Aorta (tissue), 5 donors: Measurements from ENCODE around the gene LPCAT2. TPM values are rescaled to one million over a fixed set of nuclear protein-coding genes. Genes with fewer than 3 reads are reported as not detected.
A peak's percentile ranks its signal among the peaks of the same experiment; 100 is the strongest.

Experiments
- ATAC-seq: fragments of 200-7000 bp; cut with Tn5 transposase; one replicate; pipeline ENCODE4 v1.9.1; 2022; ENCODE audit warnings: moderate library complexity; ENCODE audit not compliant: low FRiP score
- DNase-seq, 2 donors: peaks; one replicate each; pipeline ENCODE4 v3.0.0-alpha.2; 2020
- H3K27ac ChIP-seq, 2 donors: one replicate each; pipeline ENCODE4 v1.5.1; 2013; ENCODE audit warnings: low read length in 2 of 2, mild to moderate bottlenecking in 2 of 2, moderate library complexity in 2 of 2, control low read depth in 1 of 2, inconsistent platforms in 1 of 2, low read depth in 1 of 2
- H3K27me3 ChIP-seq, 2 donors: one replicate each; pipeline ENCODE4 v1.6.1; 2013; ENCODE audit warnings: control low read depth in 1 of 2, low read length in 1 of 2, mild to moderate bottlenecking in 1 of 2, moderate library complexity in 1 of 2; ENCODE audit not compliant: insufficient read depth in 2 of 2, control insufficient read depth in 1 of 2
- H3K36me3 ChIP-seq, 2 donors: one replicate each; pipeline ENCODE4 v1.6.1; 2013; ENCODE audit warnings: control low read depth in 1 of 2, low read length in 1 of 2, mild to moderate bottlenecking in 1 of 2; ENCODE audit not compliant: insufficient read depth in 2 of 2, control insufficient read depth in 1 of 2
- H3K4me1 ChIP-seq, 2 donors: one replicate each; pipeline ENCODE4 v1.6.1; 2013; ENCODE audit warnings: low read length in 2 of 2, control low read depth in 1 of 2, mild to moderate bottlenecking in 1 of 2, moderate library complexity in 1 of 2; ENCODE audit not compliant: insufficient read depth in 2 of 2, control insufficient read depth in 1 of 2
- H3K4me3 ChIP-seq, 2 donors: one replicate each; pipeline ENCODE4 v1.5.1; 2013; ENCODE audit warnings: low read length in 2 of 2, control low read depth in 1 of 2, mild to moderate bottlenecking in 1 of 2
- H3K9me3 ChIP-seq: one replicate; pipeline ENCODE4 v1.6.1; 2013; ENCODE audit warnings: mild to moderate bottlenecking, low read length; ENCODE audit not compliant: control insufficient read depth
- WGBS, 2 donors: extraction: QIAGEN DNeasy Blood & Tissue Kit; methylation state at CpG; one replicate each; pipeline ENCODE4 v1.1.7; 2013; 5-methylcytosine and 5-hydroxymethylcytosine counted together
- intact Hi-C, 2 donors: fragments of 100-400 bp; cut with DNase I; formaldehyde crosslinking; loops; one replicate each; pipeline versions ENCODE4 v1.14.2 to v1.15.0; 2022
- polyA plus RNA-seq, 2 donors: library from polyadenylated mRNA; stranded (reverse); fragments of 200-250 nt; gene quantifications; one replicate each; pipeline ENCODE4 v1.2.3, GENCODE V29; 2013
- total RNA-seq, 2 donors: library from RNA; stranded (reverse); fragmentation: NEBNext Ultra II Directional; extraction: Animal tissue kit (Norgen Biotek cat#: 25700); gene quantifications; one replicate each; pipeline ENCODE4 v1.2.1, GENCODE V29; 2021
- donor health status: healthy with polysubstance abuse.
- donor health status: Bipolar disorder and iron deficiency.
- donor health status: DM: no; HTN: no; CAD: no.
- donor health status: DM: no; HTN: no; CAD: no.
- donor health status: DM: yes; HTN: yes; CAD: no.

LPCAT2 gene
- total and polyA plus RNA-seq, 4 donors, result 14.8 to 36.6 (median 17.4) TPM

- no peaks in the 10 kb centered on the region for H3K27me3 ChIP-seq
- ATAC-seq, result no peak
- WGBS, 2 donors, result 90 to 94% methylated on average over 5 of the region's 5 CpGs
- intact Hi-C loops, result loop anchor here in 1 of 2 donors (5.0 kb wide), 1 partner anchor 40 kb away; no protein-coding TSS in a partner anchor
- no peak overlapping the region for H3K27ac ChIP-seq
- DNase-seq, result no peak
- no peak overlapping the region for H3K4me3 ChIP-seq
- no peaks in the 10 kb centered on the region for H3K9me3 ChIP-seq
- peaks cover 0 to 2% of the 10 kb centered on the region in 2 donors for H3K4me1 ChIP-seq
- peaks cover 0 to 2% of the 10 kb centered on the region in 2 donors for H3K36me3 ChIP-seq
These were observed 11.3 kb upstream of the LPCAT2 start for GRCh38 chr16:55497558-55497957.

- no peaks in the 10 kb centered on the region for H3K27me3 ChIP-seq
- no peak overlapping the region for H3K4me3 ChIP-seq
- DNase-seq (no peak), ATAC-seq (no peak)
- no peaks in the 10 kb centered on the region for H3K9me3 ChIP-seq
- peaks cover 0 to 2% of the 10 kb centered on the region in 2 donors for H3K36me3 ChIP-seq
- H3K27ac ChIP-seq, result no peak overlapping the region
- peaks cover 0 to 2% of the 10 kb centered on the region in 2 donors for H3K4me1 ChIP-seq
- 73 to 82% methylated on average over 6 of the region's 6 CpGs for WGBS, 2 donors
- intact Hi-C loops, result loop anchor here in 1 of 2 donors (5.0 kb wide), 1 partner anchor 39 kb away; no protein-coding TSS in a partner anchor
These were observed 10.8 kb upstream of the LPCAT2 start for GRCh38 chr16:55498101-55498500.

GRCh38 chr16:55499281-55499680, 9.6 kb upstream of the LPCAT2 start:
- Histone ChIP-seq H3K27me3 (no peaks in the 10 kb centered on the region), H3K4me1 (peaks cover 0 to 2% of the 10 kb centered on the region in 2 donors), H3K36me3 (no peaks in the 10 kb centered on the region), H3K9me3 (no peaks in the 10 kb centered on the region), H3K4me3 (no peak overlapping the region), H3K27ac (peak overlapping the region in 1 of 2 donors; percentile 39)
- intact Hi-C loops, result loop anchor here in 1 of 2 donors (5.0 kb wide), 1 partner anchor 38 kb away; no protein-coding TSS in a partner anchor
- DNase-seq (no peak), ATAC-seq (no peak)
- WGBS, 2 donors, result 56 to 57% methylated on average over 3 of the region's 3 CpGs

GRCh38 chr16:55499951-55500529, 8.8 kb upstream of the LPCAT2 start:
- Histone ChIP-seq H3K36me3 (no peaks in the 10 kb centered on the region), H3K27ac (peak overlapping the region in 1 of 2 donors; percentile 55), H3K4me1 (peaks cover 0 to 2% of the 10 kb centered on the region in 2 donors), H3K4me3 (no peak overlapping the region), H3K27me3 (no peaks in the 10 kb centered on the region), H3K9me3 (no peaks in the 10 kb centered on the region)
- no peak for ATAC-seq
- 19 to 25% methylated on average over 10 of the region's 10 CpGs for WGBS, 2 donors
- intact Hi-C loops, result loop anchor here in 1 of 2 donors (5.0 kb wide), 1 partner anchor 37 kb away; no protein-coding TSS in a partner anchor
- peak in 1 of 2 donors; percentile 86 for DNase-seq

- Histone ChIP-seq H3K36me3 (peaks cover 0 to 4% of the 10 kb centered on the region in 2 donors), H3K27me3 (no peaks in the 10 kb centered on the region), H3K27ac (peak overlapping the region in 1 of 2 donors; percentile 55), H3K9me3 (no peaks in the 10 kb centered on the region), H3K4me1 (peaks cover 0 to 2% of the 10 kb centered on the region in 2 donors), H3K4me3 (no peak overlapping the region)
- ATAC-seq (peak; percentile 24), DNase-seq (peak in 1 of 2 donors; percentile 76)
- 25 to 32% methylated on average over 3 of the region's 3 CpGs for WGBS, 2 donors
- intact Hi-C loops, result no loop called here
These were observed 8.3 kb upstream of the LPCAT2 start for GRCh38 chr16:55500530-55501011.

- Histone ChIP-seq H3K9me3 (no peaks in the 10 kb centered on the region), H3K4me1 (peaks cover 0 to 2% of the 10 kb centered on the region in 2 donors), H3K27me3 (no peaks in the 10 kb centered on the region), H3K4me3 (no peak overlapping the region), H3K27ac (no peak overlapping the region), H3K36me3 (peaks cover 0 to 4% of the 10 kb centered on the region in 2 donors)
- DNase-seq (no peak), ATAC-seq (no peak)
- intact Hi-C loops, result no loop called here
- 83 to 88% methylated on average over 9 of the region's 9 CpGs for WGBS, 2 donors
These were observed 7.1 kb upstream of the LPCAT2 start for GRCh38 chr16:55501549-55502322.

- Histone ChIP-seq H3K36me3 (peaks cover 0 to 4% of the 10 kb centered on the region in 2 donors), H3K4me3 (no peak overlapping the region), H3K27me3 (no peaks in the 10 kb centered on the region), H3K9me3 (no peaks in the 10 kb centered on the region), H3K27ac (peak overlapping the region in 1 of 2 donors; percentile 65), H3K4me1 (peaks cover 0 to 2% of the 10 kb centered on the region in 2 donors)
- DNase-seq, result peak; percentile 87 to 88
- ATAC-seq, result peak; percentile 82
- intact Hi-C loops, result no loop called here
- 5% methylated on average over 13 of the region's 13 CpGs for WGBS, 2 donors
These were observed 6.0 kb upstream of the LPCAT2 start for GRCh38 chr16:55502801-55503366.

- Histone ChIP-seq H3K4me3 (no peak overlapping the region), H3K9me3 (no peaks in the 10 kb centered on the region), H3K27ac (no peak overlapping the region), H3K36me3 (peaks cover 0 to 4% of the 10 kb centered on the region in 2 donors), H3K27me3 (no peaks in the 10 kb centered on the region), H3K4me1 (peaks cover 0 to 2% of the 10 kb centered on the region in 2 donors)
- 92% methylated on average over 8 of the region's 8 CpGs for WGBS, 2 donors
- DNase-seq (no peak), ATAC-seq (no peak)
- intact Hi-C loops, result no loop called here
These were observed 4.9 kb upstream of the LPCAT2 start for GRCh38 chr16:55503726-55504550.
